Nephron (organoid): ENCODE data around the gene OCSTAMP.

Source experiments
- H3K27ac Mint-ChIP-seq, 3 experiments: 2 replicates each; pipeline ENCODE4 v1.8.0; 2020; ENCODE audit warnings: mixed read lengths in 3 of 3, mild to moderate bottlenecking in 2 of 3, moderate library complexity in 1 of 3
- H3K27me3 Mint-ChIP-seq: 2 replicates; pipeline ENCODE4 v1.8.0; 2021; ENCODE audit warnings: low read depth, mild to moderate bottlenecking, moderate library complexity, mixed read lengths
- H3K36me3 Mint-ChIP-seq: 2 replicates; pipeline ENCODE4 v1.8.0; 2020; ENCODE audit warnings: low read depth, mixed read lengths
- H3K4me1 Mint-ChIP-seq: 2 replicates; pipeline ENCODE4 v1.8.0; 2020; ENCODE audit warnings: mixed read lengths
- H3K4me3 Mint-ChIP-seq, 3 experiments: 2 replicates each; pipeline ENCODE4 v1.8.0; 2020; ENCODE audit warnings: mild to moderate bottlenecking in 3 of 3, mixed read lengths in 3 of 3, moderate library complexity in 2 of 3
- H3K9me3 Mint-ChIP-seq: 2 replicates; pipeline ENCODE4 v1.8.0; 2020; ENCODE audit warnings: mixed read lengths
- TF ChIP-seq, protein P1 (sequence below), 3 experiments: fragments of 200-600 bp; sonication (generic); IDR thresholded peaks; one replicate each; pipeline ENCODE4 v1.5.0; 2021; ENCODE audit warnings: antibody characterized with exemption in 3 of 3; ENCODE audit not compliant: unreplicated experiment in 3 of 3

OCSTAMP gene

DNA sequence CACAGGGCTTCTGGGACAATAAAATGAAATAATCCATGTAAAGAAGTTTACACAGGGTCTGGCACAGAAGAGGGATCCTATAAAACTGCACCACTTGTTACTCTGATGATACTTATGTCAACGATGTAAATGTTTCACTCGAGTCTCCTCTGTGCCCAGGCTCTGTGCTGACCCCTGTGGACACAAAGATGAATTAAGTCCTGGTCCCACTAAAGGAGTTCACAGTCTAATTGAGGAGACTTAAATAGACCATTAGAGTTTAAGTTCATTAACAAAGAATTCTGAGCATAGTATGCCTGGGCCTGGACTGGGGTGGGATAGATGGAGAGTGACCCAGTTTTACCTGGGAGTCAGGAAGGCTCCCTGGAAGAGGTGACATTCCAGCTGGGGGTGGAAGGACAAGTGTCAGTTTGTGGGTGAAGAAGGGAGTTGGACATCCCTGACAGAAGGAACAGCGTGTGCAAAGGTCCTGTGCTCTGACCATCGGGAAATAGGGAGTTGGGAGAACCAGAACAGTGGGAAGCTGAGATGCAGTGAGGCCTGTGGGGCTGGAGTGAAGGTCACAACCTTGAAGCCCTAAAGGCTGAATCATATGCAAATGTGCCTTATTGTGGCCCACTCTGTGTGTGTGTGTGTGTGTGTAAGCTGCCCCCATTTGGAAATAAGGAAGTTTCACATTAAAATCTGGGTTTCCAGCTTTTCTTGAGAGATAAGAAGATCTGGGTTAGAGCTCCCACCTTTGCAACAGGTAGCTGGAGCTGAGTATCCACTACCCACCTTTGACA is 1.1 kb downstream of the OCSTAMP start:
- H3K4me1 Mint-ChIP-seq, result no peaks in the 10 kb centered on the region
- H3K27me3 Mint-ChIP-seq, result no peaks in the 10 kb centered on the region
- no peak overlapping the region for H3K27ac Mint-ChIP-seq
- no peak overlapping the region for H3K4me3 Mint-ChIP-seq
- H3K9me3 Mint-ChIP-seq, result no peaks in the 10 kb centered on the region
- TF ChIP-seq, protein P1, sequence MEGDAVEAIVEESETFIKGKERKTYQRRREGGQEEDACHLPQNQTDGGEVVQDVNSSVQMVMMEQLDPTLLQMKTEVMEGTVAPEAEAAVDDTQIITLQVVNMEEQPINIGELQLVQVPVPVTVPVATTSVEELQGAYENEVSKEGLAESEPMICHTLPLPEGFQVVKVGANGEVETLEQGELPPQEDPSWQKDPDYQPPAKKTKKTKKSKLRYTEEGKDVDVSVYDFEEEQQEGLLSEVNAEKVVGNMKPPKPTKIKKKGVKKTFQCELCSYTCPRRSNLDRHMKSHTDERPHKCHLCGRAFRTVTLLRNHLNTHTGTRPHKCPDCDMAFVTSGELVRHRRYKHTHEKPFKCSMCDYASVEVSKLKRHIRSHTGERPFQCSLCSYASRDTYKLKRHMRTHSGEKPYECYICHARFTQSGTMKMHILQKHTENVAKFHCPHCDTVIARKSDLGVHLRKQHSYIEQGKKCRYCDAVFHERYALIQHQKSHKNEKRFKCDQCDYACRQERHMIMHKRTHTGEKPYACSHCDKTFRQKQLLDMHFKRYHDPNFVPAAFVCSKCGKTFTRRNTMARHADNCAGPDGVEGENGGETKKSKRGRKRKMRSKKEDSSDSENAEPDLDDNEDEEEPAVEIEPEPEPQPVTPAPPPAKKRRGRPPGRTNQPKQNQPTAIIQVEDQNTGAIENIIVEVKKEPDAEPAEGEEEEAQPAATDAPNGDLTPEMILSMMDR (IDR thresholded peaks at IDR 0.05; ENCODE audit: unreplicated experiment in 3 of 3), result no peak
- H3K36me3 Mint-ChIP-seq, result no peaks in the 10 kb centered on the region

DNA sequence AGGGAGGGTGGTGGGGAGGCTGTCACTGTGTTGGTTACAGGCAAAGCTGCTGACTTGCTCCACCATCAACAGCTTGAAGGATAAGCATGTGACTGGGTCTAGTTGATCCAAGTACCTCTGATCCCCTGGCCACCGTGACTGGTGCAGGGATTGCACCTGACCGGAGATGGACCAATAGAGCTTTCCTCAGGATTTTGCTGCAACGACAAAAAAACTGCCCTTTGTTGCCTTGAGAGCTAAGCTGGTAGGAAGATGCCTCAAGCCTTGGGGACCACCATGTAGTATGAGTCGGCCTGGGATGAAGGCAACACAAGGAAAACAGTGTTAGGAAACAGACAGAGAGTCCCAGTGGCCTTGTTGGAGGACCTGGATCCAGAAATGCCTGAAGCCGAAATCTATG is 1.8 kb downstream of the OCSTAMP start:
- no peaks in the 10 kb centered on the region for H3K36me3 Mint-ChIP-seq
- no peaks in the 10 kb centered on the region for H3K9me3 Mint-ChIP-seq
- no peak overlapping the region for H3K4me3 Mint-ChIP-seq
- H3K27ac Mint-ChIP-seq, result no peak overlapping the region
- H3K27me3 Mint-ChIP-seq, result no peaks in the 10 kb centered on the region
- TF ChIP-seq, protein P1 (IDR thresholded peaks at IDR 0.05; ENCODE audit: unreplicated experiment in 3 of 3), result no peak
- H3K4me1 Mint-ChIP-seq, result no peaks in the 10 kb centered on the region

DNA sequence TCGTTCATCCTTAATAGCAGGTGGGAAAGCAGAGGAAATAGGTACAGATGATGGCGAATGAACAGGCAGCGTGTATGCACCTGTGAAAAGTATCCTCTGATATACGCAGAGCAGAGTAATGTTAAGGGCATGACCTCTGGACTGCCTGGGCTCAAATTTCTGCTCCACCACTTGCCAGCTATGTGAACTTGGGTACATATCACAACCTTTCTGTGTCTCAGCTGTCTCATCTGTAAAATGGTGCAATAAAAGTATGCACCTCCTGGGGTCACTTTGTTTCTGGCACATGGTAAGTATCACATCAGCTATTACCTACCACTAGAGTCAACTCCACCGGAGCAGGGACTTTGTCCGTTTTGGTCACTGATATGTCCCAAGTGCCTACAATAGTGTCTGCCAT is 2.5 kb downstream of the OCSTAMP start:
- H3K9me3 Mint-ChIP-seq, result no peaks in the 10 kb centered on the region
- H3K4me3 Mint-ChIP-seq, result no peak overlapping the region
- no peaks in the 10 kb centered on the region for H3K4me1 Mint-ChIP-seq
- TF ChIP-seq, protein P1 (IDR thresholded peaks at IDR 0.05; ENCODE audit: unreplicated experiment in 3 of 3), result no peak
- no peaks in the 10 kb centered on the region for H3K27me3 Mint-ChIP-seq
- H3K36me3 Mint-ChIP-seq, result no peaks in the 10 kb centered on the region
- H3K27ac Mint-ChIP-seq, result no peak overlapping the region

DNA sequence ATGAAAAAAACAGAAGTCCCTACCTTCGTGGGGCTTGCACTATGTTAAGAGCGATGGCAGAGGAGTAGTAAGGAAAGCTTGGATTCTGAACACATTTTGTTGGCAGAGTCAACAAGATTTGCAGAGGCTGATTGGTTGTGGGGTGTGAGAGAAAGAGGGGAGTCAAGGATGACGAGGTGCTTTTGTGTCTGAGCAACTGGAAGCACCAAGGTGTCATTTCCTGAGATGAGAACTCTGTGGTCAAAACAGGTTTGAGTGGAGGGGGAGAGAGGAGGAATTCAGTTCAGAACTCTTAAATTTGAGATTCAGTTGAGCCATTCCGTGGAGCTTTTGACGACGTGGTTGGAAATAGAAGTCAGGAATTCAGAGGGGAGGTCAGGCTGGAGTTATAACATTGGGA is 3.5 kb downstream of the OCSTAMP start:
- H3K9me3 Mint-ChIP-seq, result no peaks in the 10 kb centered on the region
- H3K4me1 Mint-ChIP-seq, result no peaks in the 10 kb centered on the region
- peaks cover 3% of the 10 kb centered on the region for H3K27me3 Mint-ChIP-seq
- H3K36me3 Mint-ChIP-seq, result no peaks in the 10 kb centered on the region
- TF ChIP-seq, protein P1 (IDR thresholded peaks at IDR 0.05; ENCODE audit: unreplicated experiment in 3 of 3), result no peak
- no peak overlapping the region for H3K27ac Mint-ChIP-seq
- no peak overlapping the region for H3K4me3 Mint-ChIP-seq

DNA sequence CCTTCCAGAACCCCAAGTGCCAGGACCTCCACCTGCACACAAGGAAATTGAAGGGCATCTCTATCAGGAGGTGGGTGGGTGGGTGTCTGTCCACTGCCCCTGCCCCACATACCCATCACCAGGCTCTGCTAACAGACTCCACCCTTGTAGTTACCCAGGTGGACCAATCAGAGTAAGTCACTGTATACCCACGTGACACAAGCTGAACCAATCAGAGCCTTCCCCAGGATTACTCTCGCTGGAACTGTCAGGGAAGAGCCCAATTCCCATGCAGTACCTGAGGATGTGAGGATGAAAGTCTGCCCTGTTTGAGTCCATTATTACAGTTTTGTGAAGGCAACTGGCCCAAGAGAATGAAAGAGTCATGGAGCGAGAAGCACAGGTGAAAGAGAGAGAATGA is 4.2 kb downstream of the OCSTAMP start:
- TF ChIP-seq, protein P1 (IDR thresholded peaks at IDR 0.05; ENCODE audit: unreplicated experiment in 3 of 3), result no peak

DNA sequence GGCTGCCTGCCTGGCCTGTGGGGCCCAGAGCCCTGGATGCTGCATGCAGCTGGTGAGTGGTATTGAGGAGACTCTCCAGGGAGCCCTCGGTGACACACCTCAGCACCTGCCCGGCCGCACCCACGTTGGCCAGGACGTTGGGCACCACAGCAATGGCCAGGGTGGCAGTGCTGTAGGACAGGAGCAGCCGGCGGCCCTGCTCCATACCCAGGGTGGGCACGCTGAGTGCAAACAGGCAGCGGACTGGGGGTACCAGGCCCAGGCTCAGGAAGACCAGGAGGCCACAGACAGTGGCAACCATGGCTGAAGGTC is 4.7 kb downstream of the OCSTAMP start:
- no peak overlapping the region for H3K27ac Mint-ChIP-seq
- no peaks in the 10 kb centered on the region for H3K36me3 Mint-ChIP-seq
- no peaks in the 10 kb centered on the region for H3K4me1 Mint-ChIP-seq
- no peaks in the 10 kb centered on the region for H3K9me3 Mint-ChIP-seq
- TF ChIP-seq, protein P1 (IDR thresholded peaks at IDR 0.05; ENCODE audit: unreplicated experiment in 3 of 3), result no peak
- H3K4me3 Mint-ChIP-seq, result no peak overlapping the region
- H3K27me3 Mint-ChIP-seq, result peaks cover 3% of the 10 kb centered on the region

More for the DNA sequence above, 4.2 kb downstream of the OCSTAMP start:
- no peaks in the 10 kb centered on the region for H3K9me3 Mint-ChIP-seq
- no peak overlapping the region for H3K4me3 Mint-ChIP-seq
- H3K4me1 Mint-ChIP-seq, result no peaks in the 10 kb centered on the region
- no peaks in the 10 kb centered on the region for H3K36me3 Mint-ChIP-seq
- peaks cover 3% of the 10 kb centered on the region for H3K27me3 Mint-ChIP-seq
- H3K27ac Mint-ChIP-seq, result no peak overlapping the region
